Measurements from ENCODE around the gene PDCD4. TPM values are rescaled to one million over a fixed set of nuclear protein-coding genes. Genes with fewer than 3 reads are reported as not detected.

PDCD4 gene
- total RNA-seq, 1 experiment from 2014 or later = 32.7 TPM

DNA sequence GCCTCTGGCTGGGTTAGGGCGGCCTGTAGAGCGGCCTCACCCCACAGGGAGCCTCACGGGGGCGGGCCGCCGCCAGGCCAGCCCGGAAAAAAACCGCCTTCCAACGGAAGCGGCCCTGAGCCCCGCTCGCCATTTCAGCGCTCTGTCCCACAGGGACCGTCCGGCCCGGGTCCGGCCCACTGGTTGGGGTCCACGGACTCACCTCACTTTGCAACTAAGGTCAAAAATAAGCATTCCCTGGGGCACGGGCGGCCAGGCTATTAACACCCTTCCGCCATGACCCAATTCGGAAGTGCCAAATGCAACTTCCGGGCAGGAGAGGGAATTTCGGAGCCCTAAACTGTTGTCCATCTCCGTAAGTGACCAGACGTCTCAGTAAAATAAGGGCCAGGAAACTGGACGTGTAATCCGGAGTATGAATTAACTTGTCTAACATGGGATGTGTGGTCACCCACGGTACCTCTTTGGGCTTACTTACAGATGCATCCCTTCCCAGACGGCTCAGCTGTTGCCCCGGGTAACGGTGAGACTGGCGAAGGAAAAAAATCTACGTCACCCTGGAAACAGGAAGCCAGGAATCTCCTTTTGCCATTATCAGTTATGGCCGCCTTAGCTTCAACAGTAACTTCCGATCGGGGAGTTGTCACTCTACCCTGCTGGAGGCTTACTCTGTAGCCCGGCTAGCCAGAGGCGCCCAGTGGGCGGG is 47.1 kb downstream of the PDCD4 start, which contains the start of gene BBIP1 (continued):
- TF ChIP-seq, protein P1, sequence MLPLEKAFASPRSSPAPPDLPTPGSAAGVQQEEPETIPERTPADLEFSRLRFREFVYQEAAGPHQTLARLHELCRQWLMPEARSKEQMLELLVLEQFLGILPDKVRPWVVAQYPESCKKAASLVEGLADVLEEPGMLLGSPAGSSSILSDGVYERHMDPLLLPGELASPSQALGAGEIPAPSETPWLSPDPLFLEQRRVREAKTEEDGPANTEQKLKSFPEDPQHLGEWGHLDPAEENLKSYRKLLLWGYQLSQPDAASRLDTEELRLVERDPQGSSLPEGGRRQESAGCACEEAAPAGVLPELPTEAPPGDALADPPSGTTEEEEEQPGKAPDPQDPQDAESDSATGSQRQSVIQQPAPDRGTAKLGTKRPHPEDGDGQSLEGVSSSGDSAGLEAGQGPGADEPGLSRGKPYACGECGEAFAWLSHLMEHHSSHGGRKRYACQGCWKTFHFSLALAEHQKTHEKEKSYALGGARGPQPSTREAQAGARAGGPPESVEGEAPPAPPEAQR (CRISPR knock-in tag; IDR thresholded peaks at IDR 0.05) = no peak
- TF ChIP-seq FOXJ3 (CRISPR knock-in tag; IDR thresholded peaks at IDR 0.05; ENCODE audit: borderline replicate concordance) (no peak), ZNF232 (CRISPR knock-in tag; IDR thresholded peaks at IDR 0.05) (0 out of 2 replicates have a peak, but pooled peaks have one; percentile 44), FOXP1 (CRISPR knock-in tag; IDR thresholded peaks at IDR 0.05; ENCODE audit: borderline replicate concordance) (0 out of 2 replicates have a peak, but pooled peaks have one; percentile 32), TP53 (CRISPR knock-in tag; IDR thresholded peaks at IDR 0.05) (no peak), ZBTB21 (CRISPR knock-in tag; IDR thresholded peaks at IDR 0.05; ENCODE audit: borderline replicate concordance) (peak; percentile 70; the same call in 1 of the 2 replicates), GABPB1 (CRISPR knock-in tag; IDR thresholded peaks at IDR 0.05) (peak; percentile 62), ZNF263 (CRISPR knock-in tag; IDR thresholded peaks at IDR 0.05; ENCODE audit: low read depth) (no peak), TEAD1 (CRISPR knock-in tag; IDR thresholded peaks at IDR 0.05) (no peak), KAT7 (CRISPR knock-in tag; IDR thresholded peaks at IDR 0.05; ENCODE audit: borderline replicate concordance) (no peak), ZNF396 (CRISPR knock-in tag; IDR thresholded peaks at IDR 0.05; ENCODE audit: borderline replicate concordance) (no peak), GRHL2 (CRISPR knock-in tag; IDR thresholded peaks at IDR 0.05; ENCODE audit: insufficient replicate concordance, severe bottlenecking) (no peak), NR1H2 (CRISPR knock-in tag; IDR thresholded peaks at IDR 0.05) (no peak)
- TF ChIP-seq, protein P2, sequence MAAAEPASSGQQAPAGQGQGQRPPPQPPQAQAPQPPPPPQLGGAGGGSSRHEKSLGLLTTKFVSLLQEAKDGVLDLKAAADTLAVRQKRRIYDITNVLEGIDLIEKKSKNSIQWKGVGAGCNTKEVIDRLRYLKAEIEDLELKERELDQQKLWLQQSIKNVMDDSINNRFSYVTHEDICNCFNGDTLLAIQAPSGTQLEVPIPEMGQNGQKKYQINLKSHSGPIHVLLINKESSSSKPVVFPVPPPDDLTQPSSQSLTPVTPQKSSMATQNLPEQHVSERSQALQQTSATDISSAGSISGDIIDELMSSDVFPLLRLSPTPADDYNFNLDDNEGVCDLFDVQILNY (CRISPR knock-in tag; IDR thresholded peaks at IDR 0.05) = 0 out of 2 replicates have a peak, but pooled peaks have one; percentile 20
- TF ChIP-seq, protein P3, sequence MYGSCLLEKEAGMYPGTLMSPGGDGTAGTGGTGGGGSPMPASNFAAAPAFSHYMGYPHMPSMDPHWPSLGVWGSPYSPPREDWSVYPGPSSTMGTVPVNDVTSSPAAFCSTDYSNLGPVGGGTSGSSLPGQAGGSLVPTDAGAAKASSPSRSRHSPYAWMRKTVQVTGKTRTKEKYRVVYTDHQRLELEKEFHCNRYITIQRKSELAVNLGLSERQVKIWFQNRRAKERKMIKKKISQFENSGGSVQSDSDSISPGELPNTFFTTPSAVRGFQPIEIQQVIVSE (CRISPR knock-in tag; IDR thresholded peaks at IDR 0.05; ENCODE audit: borderline replicate concordance) = no peak
- TF ChIP-seq, protein P4, sequence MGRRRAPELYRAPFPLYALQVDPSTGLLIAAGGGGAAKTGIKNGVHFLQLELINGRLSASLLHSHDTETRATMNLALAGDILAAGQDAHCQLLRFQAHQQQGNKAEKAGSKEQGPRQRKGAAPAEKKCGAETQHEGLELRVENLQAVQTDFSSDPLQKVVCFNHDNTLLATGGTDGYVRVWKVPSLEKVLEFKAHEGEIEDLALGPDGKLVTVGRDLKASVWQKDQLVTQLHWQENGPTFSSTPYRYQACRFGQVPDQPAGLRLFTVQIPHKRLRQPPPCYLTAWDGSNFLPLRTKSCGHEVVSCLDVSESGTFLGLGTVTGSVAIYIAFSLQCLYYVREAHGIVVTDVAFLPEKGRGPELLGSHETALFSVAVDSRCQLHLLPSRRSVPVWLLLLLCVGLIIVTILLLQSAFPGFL (CRISPR knock-in tag; IDR thresholded peaks at IDR 0.05; ENCODE audit: borderline replicate concordance) = no peak
- TF ChIP-seq, protein P5, sequence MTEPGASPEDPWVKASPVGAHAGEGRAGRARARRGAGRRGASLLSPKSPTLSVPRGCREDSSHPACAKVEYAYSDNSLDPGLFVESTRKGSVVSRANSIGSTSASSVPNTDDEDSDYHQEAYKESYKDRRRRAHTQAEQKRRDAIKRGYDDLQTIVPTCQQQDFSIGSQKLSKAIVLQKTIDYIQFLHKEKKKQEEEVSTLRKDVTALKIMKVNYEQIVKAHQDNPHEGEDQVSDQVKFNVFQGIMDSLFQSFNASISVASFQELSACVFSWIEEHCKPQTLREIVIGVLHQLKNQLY (CRISPR knock-in tag; IDR thresholded peaks at IDR 0.05) = no peak
- TF ChIP-seq, protein P6, sequence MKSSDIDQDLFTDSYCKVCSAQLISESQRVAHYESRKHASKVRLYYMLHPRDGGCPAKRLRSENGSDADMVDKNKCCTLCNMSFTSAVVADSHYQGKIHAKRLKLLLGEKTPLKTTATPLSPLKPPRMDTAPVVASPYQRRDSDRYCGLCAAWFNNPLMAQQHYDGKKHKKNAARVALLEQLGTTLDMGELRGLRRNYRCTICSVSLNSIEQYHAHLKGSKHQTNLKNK (CRISPR knock-in tag; IDR thresholded peaks at IDR 0.05) = no peak

DNA sequence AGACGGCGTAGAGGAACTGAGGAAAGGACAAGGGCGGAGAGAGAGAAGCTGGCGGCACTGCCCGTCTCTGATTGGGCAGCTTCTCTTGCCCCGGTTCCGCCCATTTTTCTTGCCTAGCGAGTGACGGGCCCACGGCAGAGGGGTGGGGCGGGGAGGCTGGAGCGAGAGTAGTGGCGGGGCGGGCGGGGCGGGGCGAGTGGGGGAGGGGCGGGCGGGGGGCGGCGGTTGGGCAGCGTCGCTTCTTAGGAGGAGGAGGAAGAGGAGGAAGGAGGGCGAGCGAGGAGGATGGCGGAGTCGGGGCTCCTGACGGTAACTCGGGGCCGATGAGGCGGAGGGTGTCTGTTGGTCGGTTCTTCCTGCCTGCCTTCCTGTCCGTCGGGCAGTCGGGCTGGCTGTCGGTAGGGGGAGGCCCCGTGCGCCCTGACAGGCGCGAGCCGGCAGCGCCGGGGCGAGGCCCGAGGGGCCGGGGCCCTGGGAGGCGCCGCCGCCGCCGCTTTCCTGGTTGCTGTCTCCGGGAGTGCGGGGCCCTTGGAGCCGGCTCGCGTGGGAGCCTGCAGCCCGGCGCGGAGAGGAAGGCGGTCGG is 47.7 kb downstream of the PDCD4 start, which contains the start of gene SHOC2:
Gene SHOC2, plus strand, starts transcription at position 256 of the 583 bp plus-strand sequence. CDS start 44,755 bp downstream, outside the sequence.
- ChIA-PET POLR2A (interaction anchor here (0.8 to 1.8 kb wide), 16 partner anchors 9 to 751 kb away, joined by 3 to 13 read pairs (median 4); partner anchors contain the start of genes ADRA2A, PDCD4 and SMNDC1), CTCF (interaction anchor here (0.6 to 1.9 kb wide), 17 partner anchors 9 to 1218 kb away, joined by 3 to 12 read pairs (median 4); partner anchors contain the start of genes ADRA2A and PDCD4)
- TF ChIP-seq ZNF416 (CRISPR knock-in tag; IDR thresholded peaks at IDR 0.05) (no peak), ZNF263 (CRISPR knock-in tag; IDR thresholded peaks at IDR 0.05; ENCODE audit: low read depth) (peak; percentile 58; the same call in 1 of the 2 replicates)
- Mint-ChIP-seq H3K36me3 (no peaks in the 10 kb centered on the region), H3K4me3 (peak within 1 kb of the TSS; percentile 97), H3K27ac (peak within 1 kb of the TSS; percentile 98), H3K4me1 (peaks cover 32% of the 10 kb centered on the region), H3K9me3 (no peaks in the 10 kb centered on the region), H3K27me3 (ENCODE audit: low read depth) (no peaks in the 10 kb centered on the region)
- DNase-seq (ENCODE audit: low spot score) (peak; percentile 99), ATAC-seq (peak; percentile 12)

Data from WTC11 (cell line).